HG03469 (cell line): ENCODE measurements around the gene NXN.
"Not testable (repeated sequence)": the region's sequence is repeated elsewhere in the genome, so short reads cannot be mapped to it uniquely, and the experiment has no call there.

Source experiments
- ATAC-seq: cut with Tn5 transposase; IDR thresholded peaks from one replicate; pipeline ENCODE4 v1.9.1; 2021; ENCODE audit warnings: mild to moderate bottlenecking, moderate library complexity, moderate number of reproducible peaks; ENCODE audit not compliant: unreplicated experiment

The NXN gene

GRCh38 chr17:981292-981658 lies 1.7 kb upstream of the NXN start:
- ATAC-seq, result no peak

GRCh38 chr17:980406-981291 lies 1.1 kb upstream of the NXN start:
- ATAC-seq, result no peak

GRCh38 chr17:979212-979538 lies 401 bp downstream of the NXN start:
- no peak for ATAC-seq

- no peak for ATAC-seq
Observed at GRCh38 chr17:978103-979093, 1.2 kb downstream of the NXN start.

GRCh38 chr17:977166-977565 lies 2.4 kb downstream of the NXN start:
- no peak for ATAC-seq

DNA sequence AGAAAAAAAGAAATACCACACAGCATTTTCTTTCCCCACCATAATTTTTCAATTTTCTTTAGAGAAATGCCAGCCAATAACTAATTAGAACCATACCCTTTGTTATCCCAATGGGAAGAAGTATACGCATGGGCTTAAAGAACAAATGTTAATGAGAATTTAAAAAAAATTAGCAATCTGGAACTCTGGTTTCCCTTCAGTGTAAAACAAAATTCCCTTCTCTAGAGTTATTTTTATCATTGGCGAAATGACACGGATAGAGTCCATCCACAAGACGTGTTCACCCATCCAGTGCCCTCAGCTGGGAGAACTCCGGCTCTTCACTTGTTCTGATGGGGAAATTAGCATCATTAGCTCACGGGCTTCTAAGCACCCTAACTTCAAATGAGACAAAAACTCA lies 3.3 kb downstream of the NXN start:
- no peak for ATAC-seq

GRCh38 chr17:975371-975915 lies 4.1 kb downstream of the NXN start:
- ATAC-seq, result no peak

GRCh38 chr17:974778-975177 lies 4.8 kb downstream of the NXN start:
- ATAC-seq, result not testable (repeated sequence)

DNA sequence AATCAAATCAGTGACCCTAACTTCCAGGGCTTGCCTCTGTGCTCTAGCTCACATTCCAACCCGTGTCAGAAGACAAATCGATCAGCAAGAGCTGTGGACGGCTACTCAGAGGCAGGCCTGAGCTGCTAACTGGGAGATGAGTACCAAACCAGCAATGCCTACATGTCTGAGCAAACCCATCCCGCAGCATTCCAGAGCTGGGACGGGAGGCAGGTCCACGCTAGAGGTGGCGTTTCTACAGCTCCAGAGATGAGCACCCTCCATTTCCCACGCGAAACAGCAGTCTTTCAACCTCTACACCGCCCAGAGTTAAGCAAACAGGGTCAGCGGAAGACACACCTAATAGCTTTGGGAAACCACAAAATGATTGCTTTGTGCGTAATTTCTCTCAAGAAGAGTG lies 6.5 kb downstream of the NXN start:
- ATAC-seq, result no peak

DNA sequence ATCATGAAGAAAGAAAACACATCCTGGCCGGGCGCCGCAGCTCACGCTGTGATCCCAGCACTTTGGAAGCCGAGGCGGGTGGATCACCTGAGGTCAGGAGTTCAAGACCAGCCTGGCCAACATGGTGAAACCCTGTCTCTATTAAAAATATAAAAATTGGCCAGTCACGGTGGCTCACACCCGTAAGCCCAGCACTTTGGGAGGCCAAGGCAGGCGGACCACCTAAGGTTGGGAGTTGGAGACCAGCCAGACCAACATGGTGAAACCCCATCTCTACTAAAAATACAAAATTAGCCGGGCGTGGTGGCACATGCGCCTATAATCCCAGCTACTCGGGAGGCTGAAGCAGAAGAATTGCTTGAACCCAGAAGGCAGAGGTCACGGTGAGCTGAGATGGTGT lies 7.7 kb downstream of the NXN start:
- ATAC-seq, result not testable (repeated sequence)

DNA sequence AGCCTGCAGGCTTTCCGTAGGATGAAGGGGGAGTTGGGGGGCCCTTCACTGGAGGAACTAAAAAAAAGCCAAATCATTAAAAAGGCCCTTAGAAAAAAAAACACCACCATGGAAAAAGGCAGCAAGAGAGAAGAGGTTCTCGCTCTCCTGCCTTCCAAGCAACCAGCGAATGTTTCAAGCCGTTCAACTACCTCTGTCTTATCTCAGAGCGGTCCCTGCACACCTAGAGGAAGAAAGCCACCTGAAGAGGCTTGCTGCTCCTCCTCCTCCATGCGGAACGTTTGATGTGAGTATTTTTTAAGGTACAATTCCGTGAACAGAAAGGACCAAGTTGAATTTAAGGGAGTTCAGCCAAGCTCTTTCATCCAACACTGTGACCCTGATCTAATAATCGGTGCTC lies 9.2 kb downstream of the NXN start:
- no peak for ATAC-seq

DNA sequence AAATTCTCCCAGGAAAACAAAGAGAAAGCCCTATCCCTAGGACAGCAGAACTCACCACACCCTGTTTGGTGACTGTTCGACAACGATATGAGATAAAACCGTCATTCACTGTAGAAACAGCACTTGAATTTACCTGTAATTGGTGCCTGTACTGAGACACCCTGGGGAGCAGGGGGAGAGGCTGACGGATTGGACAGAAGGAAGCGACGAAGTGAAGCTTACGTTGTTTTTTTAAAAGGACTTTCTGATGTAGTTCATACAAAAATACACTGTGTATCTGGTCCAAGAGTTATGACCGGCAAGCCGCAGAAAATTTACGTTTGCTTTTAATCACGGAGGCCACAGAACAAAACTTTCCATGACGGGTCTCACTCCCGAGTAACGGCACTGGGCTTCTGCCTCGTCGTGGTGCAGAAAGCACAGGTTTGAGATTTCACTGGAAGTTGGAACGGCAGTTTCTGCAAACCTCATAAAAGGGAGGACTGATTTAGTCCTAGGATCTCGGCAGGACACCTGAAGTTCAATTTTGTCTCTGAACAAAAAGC lies 9.7 kb downstream of the NXN start:
- ATAC-seq, result no peak

DNA sequence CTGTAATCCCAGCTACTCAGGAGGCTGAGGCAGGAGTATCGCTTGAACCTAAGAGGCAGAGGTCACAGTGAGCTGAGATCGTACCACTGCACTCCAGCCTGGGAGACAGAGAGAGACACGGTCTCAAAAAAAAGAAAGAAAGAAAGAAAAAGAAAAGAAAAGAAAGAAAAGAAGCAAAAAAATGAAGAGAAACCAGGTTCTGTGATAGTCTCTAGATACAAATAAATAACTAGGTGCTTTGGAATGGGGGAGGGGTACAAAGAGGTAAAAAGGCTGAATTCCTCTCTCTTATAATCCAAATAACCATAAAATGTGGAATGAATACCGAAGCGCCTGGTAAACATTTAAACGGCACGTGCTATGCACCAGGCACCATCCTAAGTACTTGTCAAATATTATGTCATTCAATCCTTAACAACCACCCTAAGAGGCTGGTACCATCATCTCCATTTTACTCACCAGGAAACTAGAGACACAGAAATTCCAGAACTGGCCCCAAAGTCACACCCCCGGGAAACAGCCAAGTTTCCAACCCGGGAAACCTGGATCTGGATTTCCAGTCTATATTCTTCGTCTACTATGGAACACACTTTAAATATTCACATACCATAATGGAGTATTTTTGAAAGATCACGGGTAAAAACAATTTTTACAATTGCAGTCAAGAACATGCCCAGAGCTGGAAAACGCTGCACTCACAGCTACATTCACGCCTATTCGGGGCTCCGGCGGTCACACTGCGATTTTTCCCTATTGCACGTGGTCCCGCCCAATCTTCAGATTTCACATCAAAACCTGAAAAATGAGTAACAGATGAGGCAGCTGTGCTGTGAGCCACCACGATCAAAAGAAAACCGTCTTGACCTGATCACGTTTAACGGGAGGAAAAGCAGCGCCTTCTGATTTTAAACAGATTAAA lies 10.5 kb downstream of the NXN start:
- ATAC-seq, result no peak

- no peak for ATAC-seq
Observed at GRCh38 chr17:967122-967521, 12.5 kb downstream of the NXN start.

DNA sequence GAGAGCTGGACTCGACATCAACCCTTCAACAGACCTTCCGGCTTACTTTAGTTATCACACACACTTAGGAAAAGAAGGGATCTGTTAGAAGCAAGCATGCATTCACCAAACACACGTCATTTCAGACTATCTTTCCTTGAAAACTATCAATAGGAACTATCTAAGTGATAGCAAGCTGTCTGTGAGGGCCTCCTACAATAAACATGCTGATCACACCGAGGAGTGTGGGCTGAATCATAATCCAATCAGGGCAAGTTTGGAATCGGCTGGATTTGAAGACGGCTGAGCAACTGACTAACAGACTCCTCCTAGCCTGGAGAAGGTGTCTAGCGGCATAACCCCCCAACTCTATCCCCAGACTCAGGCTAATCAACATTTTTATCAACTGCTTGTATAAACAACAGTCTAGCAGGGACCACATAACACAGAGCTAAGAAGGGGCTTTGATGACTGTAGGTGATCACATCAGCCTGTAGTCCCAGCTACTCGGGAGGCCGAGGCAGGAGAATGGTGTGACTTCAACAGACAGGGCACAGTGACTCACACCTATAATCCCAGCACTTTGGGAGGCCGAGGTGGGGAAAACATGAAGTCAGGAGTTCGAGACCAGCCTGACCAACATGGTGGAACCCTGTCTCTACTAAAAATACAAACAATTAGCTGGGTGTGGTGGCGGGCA lies 14.1 kb downstream of the NXN start:
- no peak for ATAC-seq

GRCh38 chr17:964876-965275 lies 14.7 kb downstream of the NXN start:
- ATAC-seq, result no peak

- no peak for ATAC-seq
Observed at GRCh38 chr17:962670-963069, 16.9 kb downstream of the NXN start.

- no peak for ATAC-seq
Observed at GRCh38 chr17:962166-962565, 17.4 kb downstream of the NXN start.

GRCh38 chr17:958712-959451 lies 20.7 kb downstream of the NXN start:
- ATAC-seq, result no peak
